Muscle layer of colon (tissue), 2 donors: ENCODE data around the gene ULBP3.
"Not testable (repeated sequence)": the region's sequence is repeated elsewhere in the genome, so short reads cannot be mapped to it uniquely, and the experiment has no call there.

Experiments
- H3K27ac ChIP-seq: one replicate; pipeline ENCODE4 v1.7.0; 2013; ENCODE audit warnings: low read depth, mild to moderate bottlenecking, low read length, moderate library complexity
- H3K27me3 ChIP-seq, 2 donors: one replicate each; pipeline ENCODE4 v1.7.0; 2013; ENCODE audit warnings: low read length in 2 of 2, mild to moderate bottlenecking in 2 of 2; ENCODE audit not compliant: insufficient read depth in 2 of 2, control insufficient read depth in 1 of 2
- H3K36me3 ChIP-seq: one replicate; pipeline ENCODE4 v1.7.0; 2013; ENCODE audit warnings: mild to moderate bottlenecking, low read length; ENCODE audit not compliant: insufficient read depth
- H3K4me1 ChIP-seq: one replicate; pipeline ENCODE4 v1.7.0; 2013; ENCODE audit warnings: mild to moderate bottlenecking, low read length; ENCODE audit not compliant: insufficient read depth
- H3K4me3 ChIP-seq, 2 donors: one replicate each; pipeline ENCODE4 v1.7.0; 2013; ENCODE audit warnings: low read length in 2 of 2, low read depth in 1 of 2, mild to moderate bottlenecking in 1 of 2, moderate library complexity in 1 of 2
- H3K9ac ChIP-seq: one replicate; pipeline ENCODE4 v1.7.0; 2013; ENCODE audit warnings: low read length
- H3K9me3 ChIP-seq: one replicate; pipeline ENCODE4 v1.7.0; 2013; ENCODE audit warnings: mild to moderate bottlenecking, low read length
- donor health status: abdominal sarcoma.
- donor health status: Adenocarcinoma of cecum.

Gene ULBP3

GRCh38 chr6:150012846-150013784 is 55.8 kb downstream of the ULBP3 start:
- H3K9me3 ChIP-seq, H3K4me3 ChIP-seq, H3K4me1 ChIP-seq, H3K9ac ChIP-seq, H3K36me3 ChIP-seq, H3K27ac ChIP-seq: not testable (repeated sequence)
- peaks cover 30 to 52% of the 10 kb centered on the region in 2 donors for H3K27me3 ChIP-seq
